ENCODE results near the gene SMCO3. TPM values are rescaled to one million over a fixed set of nuclear protein-coding genes. Genes with fewer than 3 reads are reported as not detected.

Gene SMCO3
- total RNA-seq, 2 experiments from 2014 or later = not detected

DNA sequence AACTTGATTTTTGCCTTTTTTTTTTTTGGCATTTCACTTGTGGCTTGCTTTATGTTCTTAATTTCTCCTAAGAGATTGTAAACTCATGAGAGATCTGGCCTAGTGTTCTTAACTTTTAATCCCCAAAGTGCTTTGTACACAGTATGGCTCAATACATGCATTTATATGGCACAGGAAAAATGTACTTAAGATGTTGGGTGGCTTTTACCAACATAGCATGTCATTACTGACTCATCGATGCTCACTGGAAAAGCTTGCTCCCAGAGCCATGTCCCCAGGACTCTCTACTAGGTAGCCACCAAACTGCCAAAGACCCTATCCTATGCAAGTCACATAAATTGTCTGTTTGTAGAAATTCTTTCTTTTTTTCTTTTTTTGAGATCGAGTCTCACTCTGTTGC, 13.1 kb upstream of the SMCO3 start:
- TF ChIP-seq CTCF (conservative IDR thresholded peaks at IDR 0.05; ENCODE audit: low read length) (no peak), EZH2phosphoT487 (IDR thresholded peaks at IDR 0.05; ENCODE audit: borderline replicate concordance, low read depth, low read length) (no peak)
- H3K9me2 ChIP-seq (ENCODE audit: insufficient read depth, low read length) = peaks cover 4% of the 10 kb centered on the region; the same call in 1 of the 2 replicates
- no peaks in the 10 kb centered on the region for H4K20me1 ChIP-seq (ENCODE audit: insufficient read depth, low read length)
- no peak for DNase-seq (ENCODE audit: low spot score)
- no peaks in the 10 kb centered on the region for H3K4me1 ChIP-seq (ENCODE audit: insufficient read depth, low read length, poor library complexity, severe bottlenecking)
- no peaks in the 10 kb centered on the region for H3K36me3 ChIP-seq (ENCODE audit: insufficient read depth, low read length)
- no peak overlapping the region for H3K4me2 ChIP-seq (ENCODE audit: low read length)
- H3K4me3 ChIP-seq (ENCODE audit: low read depth, low read length, poor library complexity, severe bottlenecking) = no peak overlapping the region
- H3K27ac ChIP-seq (ENCODE audit: low read depth, low read length, poor library complexity, severe bottlenecking) = no peak overlapping the region
- ChIA-PET POLR2A (interaction anchor here (1.2 to 1.9 kb wide), 3 partner anchors 10 to 21 kb away, joined by 5 to 8 read pairs (median 6); no protein-coding TSS in a partner anchor), CTCF (ENCODE audit: unreplicated experiment) (no interaction called here)
- H3K79me2 ChIP-seq (ENCODE audit: insufficient read depth, low read depth, low read length) = no peaks in the 10 kb centered on the region
- BruUV-seq (replicated peaks) = no TSS peak
- intact Hi-C loops (cut with micrococcal nuclease; ENCODE audit: unreplicated experiment) = no loop called here
- no peaks in the 10 kb centered on the region for H3K9me3 ChIP-seq (ENCODE audit: low read length)
- no peak overlapping the region for H2AFZ ChIP-seq (ENCODE audit: low read length)

DNA sequence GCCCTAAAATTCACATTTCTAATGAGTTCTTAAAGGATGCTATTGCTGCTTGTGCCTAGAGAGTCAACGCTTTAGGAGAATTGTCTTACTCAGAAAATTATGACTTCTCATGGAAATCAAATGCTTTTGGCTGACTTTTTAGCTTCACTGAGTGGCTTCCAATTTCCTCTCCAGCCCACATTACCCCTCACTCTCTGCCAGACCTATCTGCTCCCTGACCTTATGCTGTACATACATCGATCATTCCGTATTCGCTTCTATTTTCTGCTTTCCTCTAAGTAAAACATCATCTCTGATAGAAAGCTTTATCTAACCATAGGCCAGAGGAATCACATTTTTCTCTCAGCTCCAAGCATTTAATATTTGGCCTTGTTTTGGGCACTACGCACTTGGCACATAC, 12.5 kb upstream of the SMCO3 start:
- Histone ChIP-seq H3K79me2 (ENCODE audit: insufficient read depth, low read depth, low read length) (no peaks in the 10 kb centered on the region), H3K4me3 (ENCODE audit: low read depth, low read length, poor library complexity, severe bottlenecking) (no peak overlapping the region), H3K27ac (ENCODE audit: low read depth, low read length, poor library complexity, severe bottlenecking) (no peak overlapping the region), H3K9me3 (ENCODE audit: low read length) (no peaks in the 10 kb centered on the region), H4K20me1 (ENCODE audit: insufficient read depth, low read length) (no peaks in the 10 kb centered on the region), H3K36me3 (ENCODE audit: insufficient read depth, low read length) (no peaks in the 10 kb centered on the region), H3K4me2 (ENCODE audit: low read length) (no peak overlapping the region), H3K9me2 (ENCODE audit: insufficient read depth, low read length) (peaks cover 4% of the 10 kb centered on the region; the same call in 1 of the 2 replicates), H3K4me1 (ENCODE audit: insufficient read depth, low read length, poor library complexity, severe bottlenecking) (no peaks in the 10 kb centered on the region), H2AFZ (ENCODE audit: low read length) (no peak overlapping the region)
- ChIA-PET POLR2A (interaction anchor here (1.2 to 1.9 kb wide), 2 partner anchors 12 to 22 kb away, joined by 5 to 6 read pairs; no protein-coding TSS in a partner anchor), CTCF (ENCODE audit: unreplicated experiment) (no interaction called here)
- BruUV-seq (replicated peaks) = no TSS peak
- intact Hi-C loops (cut with micrococcal nuclease; ENCODE audit: unreplicated experiment) = no loop called here
- TF ChIP-seq CTCF (conservative IDR thresholded peaks at IDR 0.05; ENCODE audit: low read length) (no peak), EZH2phosphoT487 (IDR thresholded peaks at IDR 0.05; ENCODE audit: borderline replicate concordance, low read depth, low read length) (no peak)
- DNase-seq (ENCODE audit: low spot score) = no peak

DNA sequence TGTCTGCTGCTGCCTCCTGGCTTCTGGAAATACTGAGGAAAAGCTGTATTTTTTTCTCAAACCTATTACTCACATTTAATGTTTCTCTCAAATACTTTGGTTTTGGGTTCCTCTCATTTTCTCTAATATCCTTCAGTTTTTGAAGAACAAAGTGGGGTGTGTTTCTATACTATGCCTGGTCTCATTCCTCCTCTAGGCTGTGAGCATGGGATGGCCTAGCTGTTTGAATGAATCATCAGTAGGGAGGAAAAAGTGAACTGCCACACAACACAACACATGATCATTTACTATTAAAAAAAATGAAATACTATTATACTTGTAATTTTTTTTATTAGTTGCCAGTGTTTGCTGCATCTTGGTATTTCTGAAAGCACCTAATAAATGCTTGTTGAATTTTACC, 11.3 kb upstream of the SMCO3 start:
- ChIA-PET POLR2A (interaction anchor here (0.7 kb wide), 2 partner anchors 24 to 229 kb away, joined by 3 read pairs; no protein-coding TSS in a partner anchor), CTCF (ENCODE audit: unreplicated experiment) (no interaction called here)
- Histone ChIP-seq H3K4me2 (ENCODE audit: low read length) (no peak overlapping the region), H3K36me3 (ENCODE audit: insufficient read depth, low read length) (no peaks in the 10 kb centered on the region), H4K20me1 (ENCODE audit: insufficient read depth, low read length) (no peaks in the 10 kb centered on the region), H3K27ac (ENCODE audit: low read depth, low read length, poor library complexity, severe bottlenecking) (no peak overlapping the region), H2AFZ (ENCODE audit: low read length) (no peak overlapping the region), H3K4me1 (ENCODE audit: insufficient read depth, low read length, poor library complexity, severe bottlenecking) (no peaks in the 10 kb centered on the region), H3K9me2 (ENCODE audit: insufficient read depth, low read length) (peaks cover 4% of the 10 kb centered on the region; the same call in 1 of the 2 replicates), H3K79me2 (ENCODE audit: insufficient read depth, low read depth, low read length) (no peaks in the 10 kb centered on the region), H3K9me3 (ENCODE audit: low read length) (no peaks in the 10 kb centered on the region), H3K4me3 (ENCODE audit: low read depth, low read length, poor library complexity, severe bottlenecking) (no peak overlapping the region)
- no TSS peak for BruUV-seq (replicated peaks)
- intact Hi-C loops (cut with micrococcal nuclease; ENCODE audit: unreplicated experiment) = no loop called here
- TF ChIP-seq EZH2phosphoT487 (IDR thresholded peaks at IDR 0.05; ENCODE audit: borderline replicate concordance, low read depth, low read length) (no peak), CTCF (conservative IDR thresholded peaks at IDR 0.05; ENCODE audit: low read length) (no peak)
- no peak for DNase-seq (ENCODE audit: low spot score)
